Neuronal stem cell (in vitro differentiated cells): ENCODE data around the gene PSMD1.

ENCODE experiments used
- DNase-seq: peaks from one replicate; pipeline ENCODE4 v3.0.0-alpha.2; 2013; ENCODE audit warnings: low spot score
- H2AFZ ChIP-seq: one replicate; pipeline ENCODE4 v1.6.1; 2013; ENCODE audit warnings: mild to moderate bottlenecking, low read length, inconsistent platforms
- H2AK5ac ChIP-seq: 2 replicates; pipeline ENCODE4 v1.6.1; 2013; ENCODE audit warnings: low read depth, mild to moderate bottlenecking, inconsistent platforms, low read length, moderate library complexity, mixed read lengths
- H2BK120ac ChIP-seq: 2 replicates; pipeline ENCODE4 v1.6.1; 2013; ENCODE audit warnings: low read depth, mild to moderate bottlenecking, inconsistent platforms, low read length, moderate library complexity, mixed read lengths
- H2BK12ac ChIP-seq: one replicate; pipeline ENCODE4 v1.6.1; 2013; ENCODE audit warnings: low read length, inconsistent platforms
- H2BK15ac ChIP-seq: 2 replicates; pipeline ENCODE4 v1.6.1; 2013; ENCODE audit warnings: mild to moderate bottlenecking, low read length, inconsistent platforms, mixed read lengths
- H2BK5ac ChIP-seq: one replicate; pipeline ENCODE4 v1.6.1; 2013; ENCODE audit warnings: inconsistent platforms, mild to moderate bottlenecking, low read length, moderate library complexity
- H3K14ac ChIP-seq: one replicate; pipeline ENCODE4 v1.6.1; 2013; ENCODE audit warnings: low read length, inconsistent platforms
- H3K18ac ChIP-seq: 2 replicates; pipeline ENCODE4 v1.6.1; 2013; ENCODE audit warnings: low read length, inconsistent platforms
- H3K23ac ChIP-seq: 2 replicates; pipeline ENCODE4 v1.6.1; 2013; ENCODE audit warnings: low read depth, mild to moderate bottlenecking, mixed read lengths, low read length, inconsistent platforms; ENCODE audit not compliant: poor library complexity
- H3K27ac ChIP-seq: replicated peaks from 3 replicates; pipeline ENCODE4 v1.5.1; 2013; ENCODE audit warnings: low read length, inconsistent platforms
- H3K27me3 ChIP-seq, 3 experiments: 2 replicates each; pipeline ENCODE4 v1.6.1; 2013; ENCODE audit warnings: low read length in 3 of 3, mild to moderate bottlenecking in 2 of 3, inconsistent platforms in 1 of 3, low read depth in 1 of 3, mixed read lengths in 1 of 3, moderate library complexity in 1 of 3; ENCODE audit not compliant: control insufficient read depth in 3 of 3, insufficient read depth in 3 of 3
- H3K36me3 ChIP-seq, 2 donors: replicated peaks in 1 of 2; 2 replicates each; pipeline ENCODE4 v1.6.1; 2013; ENCODE audit warnings: low read length in 2 of 2; ENCODE audit not compliant: control insufficient read depth in 2 of 2, insufficient read depth in 2 of 2
- H3K4ac ChIP-seq: 2 replicates; pipeline ENCODE4 v1.6.1; 2013; ENCODE audit warnings: inconsistent platforms, mild to moderate bottlenecking, low read length, moderate library complexity
- H3K4me1 ChIP-seq, 2 donors: 1 replicate in 1 of 2; 2 replicates in 1 of 2; pipeline ENCODE4 v1.6.1; 2013; ENCODE audit warnings: low read length in 2 of 2, low read depth in 1 of 2; ENCODE audit not compliant: control insufficient read depth in 2 of 2, insufficient read depth in 1 of 2
- H3K4me2 ChIP-seq: one replicate; pipeline ENCODE4 v1.6.1; 2013; ENCODE audit warnings: mild to moderate bottlenecking, low read length, inconsistent platforms; ENCODE audit not compliant: insufficient read depth, poor library complexity, severe bottlenecking
- H3K4me3 ChIP-seq, 2 donors: 2 replicates each; pipeline ENCODE4 v1.5.1; 2013; ENCODE audit warnings: low read length in 2 of 2, mild to moderate bottlenecking in 2 of 2, inconsistent platforms in 1 of 2, moderate library complexity in 1 of 2
- H3K79me1 ChIP-seq: one replicate; pipeline ENCODE4 v1.6.1; 2013; ENCODE audit warnings: low read depth, mild to moderate bottlenecking, inconsistent platforms, low read length, moderate library complexity
- H3K9ac ChIP-seq: one replicate; pipeline ENCODE4 v1.6.1; 2013; ENCODE audit warnings: mild to moderate bottlenecking, low read depth, low read length, inconsistent platforms; ENCODE audit not compliant: poor library complexity
- H3K9me3 ChIP-seq, 2 donors: replicated peaks in 1 of 2; 2 replicates each; pipeline versions ENCODE3 to v1.6.1; 2013; ENCODE audit warnings: low read length in 2 of 2, mild to moderate bottlenecking in 2 of 2, inconsistent platforms in 1 of 2, low read depth in 1 of 2, mixed read lengths in 1 of 2, moderate library complexity in 1 of 2; ENCODE audit not compliant: control insufficient read depth in 2 of 2, insufficient read depth in 1 of 2
- H4K8ac ChIP-seq: one replicate; pipeline ENCODE4 v1.6.1; 2013; ENCODE audit warnings: low read depth, mild to moderate bottlenecking, inconsistent platforms, low read length, moderate library complexity
- H4K91ac ChIP-seq: one replicate; pipeline ENCODE4 v1.6.1; 2013; ENCODE audit warnings: low read length, low read depth, mild to moderate bottlenecking, inconsistent platforms; ENCODE audit not compliant: poor library complexity
- WGBS, 2 donors: extraction: QIAGEN DNeasy Blood & Tissue Kit; methylation state at CpG; one replicate each; pipeline ENCODE4 v1.1.7; 2013; ENCODE audit warnings: missing lambda C conversion rate in 2 of 2, mixed read lengths in 1 of 2; ENCODE audit not compliant: insufficient read length in 2 of 2, insufficient replicate concordance in 1 of 2; ENCODE audit errors: extremely low coverage in 2 of 2; 5-methylcytosine and 5-hydroxymethylcytosine counted together

Gene PSMD1

GRCh38 chr2:231084565-231084964, 27.9 kb downstream of the PSMD1 start:
- Histone ChIP-seq H3K4me3 (no peak overlapping the region), H3K4me1 (no peaks in the 10 kb centered on the region), H3K4ac (no peak overlapping the region), H4K91ac (no peak overlapping the region), H2BK15ac (no peak overlapping the region), H3K4me2 (no peak overlapping the region), H3K9ac (no peak overlapping the region), H2AK5ac (no peak overlapping the region), H2BK5ac (no peak overlapping the region), H3K23ac (no peak overlapping the region), H2AFZ (no peak overlapping the region), H2BK120ac (no peak overlapping the region), H3K27ac (no peak overlapping the region), H2BK12ac (no peak overlapping the region), H3K9me3 (no peaks in the 10 kb centered on the region), H3K79me1 (no peaks in the 10 kb centered on the region), H3K27me3 (no peaks in the 10 kb centered on the region), H4K8ac (no peak overlapping the region), H3K36me3 (peaks cover 29 to 99% of the 10 kb centered on the region in 2 donors), H3K14ac (no peak overlapping the region), H3K18ac (no peak overlapping the region)
- DNase-seq: no peak
- no CpG with 5 or more reads among the region's 1 CpG for WGBS, 2 donors

GRCh38 chr2:231088754-231089153, 32.1 kb downstream of the PSMD1 start:
- H2BK15ac ChIP-seq: no peak overlapping the region
- H3K36me3 ChIP-seq: peaks cover 19 to 97% of the 10 kb centered on the region in 2 donors
- no peaks in the 10 kb centered on the region for H3K9me3 ChIP-seq
- no peak overlapping the region for H3K9ac ChIP-seq
- no peaks in the 10 kb centered on the region for H3K4me1 ChIP-seq
- H2AK5ac ChIP-seq: no peak overlapping the region
- no peak overlapping the region for H2BK12ac ChIP-seq
- H3K14ac ChIP-seq: no peak overlapping the region
- H4K91ac ChIP-seq: no peak overlapping the region
- H4K8ac ChIP-seq: no peak overlapping the region
- H3K79me1 ChIP-seq: no peaks in the 10 kb centered on the region
- H3K18ac ChIP-seq: no peak overlapping the region
- no CpG with 5 or more reads among the region's 4 CpGs for WGBS, 2 donors
- H2BK5ac ChIP-seq: no peak overlapping the region
- no peak overlapping the region for H2AFZ ChIP-seq
- H3K23ac ChIP-seq: no peak overlapping the region
- no peak overlapping the region for H3K4me3 ChIP-seq
- H3K4me2 ChIP-seq: no peak overlapping the region
- DNase-seq: no peak
- H3K27ac ChIP-seq: no peak overlapping the region
- no peak overlapping the region for H3K4ac ChIP-seq
- no peaks in the 10 kb centered on the region for H3K27me3 ChIP-seq
- H2BK120ac ChIP-seq: no peak overlapping the region

- Histone ChIP-seq H3K36me3 (peaks cover 11 to 82% of the 10 kb centered on the region in 2 donors), H2AFZ (no peak overlapping the region), H3K23ac (no peak overlapping the region), H2BK12ac (no peak overlapping the region), H3K18ac (no peak overlapping the region), H3K4me2 (no peak overlapping the region), H3K14ac (no peak overlapping the region), H2BK5ac (no peak overlapping the region), H2BK15ac (no peak overlapping the region), H3K9ac (no peak overlapping the region), H3K27me3 (no peaks in the 10 kb centered on the region), H3K9me3 (peaks cover 0 to 12% of the 10 kb centered on the region in 2 donors), H4K8ac (no peak overlapping the region), H2AK5ac (no peak overlapping the region), H2BK120ac (no peak overlapping the region), H3K4ac (no peak overlapping the region), H3K4me1 (no peaks in the 10 kb centered on the region), H3K27ac (no peak overlapping the region), H4K91ac (no peak overlapping the region), H3K4me3 (no peak overlapping the region), H3K79me1 (no peaks in the 10 kb centered on the region)
- no peak for DNase-seq
- WGBS, 2 donors: no CpG with 5 or more reads among the region's 5 CpGs
Observed at GRCh38 chr2:231093933-231094332, 37.3 kb downstream of the PSMD1 start.

- H3K27ac ChIP-seq: no peak overlapping the region
- no peak overlapping the region for H2AFZ ChIP-seq
- H3K4me3 ChIP-seq: no peak overlapping the region
- no peaks in the 10 kb centered on the region for H3K79me1 ChIP-seq
- no peaks in the 10 kb centered on the region for H3K4me1 ChIP-seq
- H3K4me2 ChIP-seq: no peak overlapping the region
- no peaks in the 10 kb centered on the region for H3K27me3 ChIP-seq
- H3K23ac ChIP-seq: no peak overlapping the region
- H3K4ac ChIP-seq: no peak overlapping the region
- no peak overlapping the region for H2BK15ac ChIP-seq
- no peak overlapping the region for H3K9ac ChIP-seq
- H3K36me3 ChIP-seq: peaks cover 8 to 83% of the 10 kb centered on the region in 2 donors
- no peak overlapping the region for H2AK5ac ChIP-seq
- peaks cover 3 to 21% of the 10 kb centered on the region in 2 donors for H3K9me3 ChIP-seq
- no peak overlapping the region for H4K8ac ChIP-seq
- WGBS, 2 donors: no CpG with 5 or more reads among the region's 4 CpGs
- no peak overlapping the region for H3K18ac ChIP-seq
- H2BK120ac ChIP-seq: no peak overlapping the region
- no peak overlapping the region for H2BK5ac ChIP-seq
- no peak overlapping the region for H3K14ac ChIP-seq
- no peak overlapping the region for H4K91ac ChIP-seq
- DNase-seq: no peak
- no peak overlapping the region for H2BK12ac ChIP-seq
Observed at GRCh38 chr2:231094736-231095346, 38.2 kb downstream of the PSMD1 start.
